GM23248 (cell line): ENCODE data around the gene OR8U1.

ENCODE experiments used
- EZH2 ChIP-seq: fragments of 200-600 bp; sonication (generic); IDR thresholded peaks from 2 replicates; pipeline ENCODE4 v1.6.1; 2018; ENCODE audit warnings: antibody characterized with exemption, mild to moderate bottlenecking; ENCODE audit not compliant: insufficient read depth, poor library complexity, severe bottlenecking
- EZH2phosphoT487 ChIP-seq: fragments of 200-600 bp; sonication (generic); IDR thresholded peaks from 2 replicates; pipeline ENCODE4 v1.6.1; 2018; ENCODE audit warnings: antibody characterized with exemption, moderate library complexity, mild to moderate bottlenecking, low read depth; ENCODE audit not compliant: insufficient read depth

GRCh38 chr11:56396047-56396446, 20.6 kb downstream of the OR8U1 start:
- TF ChIP-seq EZH2 (no peak), EZH2phosphoT487 (no peak)
